GM19397 (cell line): ENCODE data around the gene SNTB2.

Experiments
- ATAC-seq: cut with Tn5 transposase; IDR thresholded peaks from one replicate; pipeline ENCODE4 v1.9.1; 2021; ENCODE audit warnings: mild to moderate bottlenecking, moderate library complexity; ENCODE audit not compliant: unreplicated experiment

Gene SNTB2

DNA sequence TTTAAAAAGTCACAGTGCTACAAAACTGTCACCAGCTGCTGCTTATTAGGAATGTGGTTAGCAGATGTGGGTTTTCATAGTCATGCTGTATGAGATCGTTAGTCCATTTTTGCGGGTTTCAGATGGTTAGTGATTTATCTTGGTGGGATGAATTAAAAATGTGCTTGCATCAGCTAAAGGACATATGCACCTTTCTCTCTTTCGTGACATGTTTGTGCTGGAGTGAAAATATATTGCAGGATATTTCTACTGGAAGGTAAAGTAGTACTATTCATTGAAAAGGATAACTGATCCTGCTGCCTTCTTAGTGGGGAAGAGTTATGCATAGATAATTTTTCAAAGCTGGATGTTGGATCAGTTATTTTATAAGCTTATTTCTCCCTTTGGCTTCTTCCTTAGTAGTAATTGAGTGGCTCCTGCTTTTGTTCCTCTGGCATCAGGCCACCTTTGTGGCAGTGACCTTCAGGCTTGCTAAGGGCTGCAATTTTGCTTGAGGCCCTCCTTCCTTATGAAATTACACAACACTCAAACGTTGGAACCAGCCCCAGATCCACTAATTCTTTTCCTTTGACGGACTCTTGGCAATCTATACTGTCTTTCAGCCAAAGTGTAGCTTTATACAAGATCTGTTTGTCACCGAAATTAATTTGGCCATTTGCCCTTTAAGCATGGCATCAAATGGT is 7.5 kb upstream of the SNTB2 start:
- no peak for ATAC-seq

DNA sequence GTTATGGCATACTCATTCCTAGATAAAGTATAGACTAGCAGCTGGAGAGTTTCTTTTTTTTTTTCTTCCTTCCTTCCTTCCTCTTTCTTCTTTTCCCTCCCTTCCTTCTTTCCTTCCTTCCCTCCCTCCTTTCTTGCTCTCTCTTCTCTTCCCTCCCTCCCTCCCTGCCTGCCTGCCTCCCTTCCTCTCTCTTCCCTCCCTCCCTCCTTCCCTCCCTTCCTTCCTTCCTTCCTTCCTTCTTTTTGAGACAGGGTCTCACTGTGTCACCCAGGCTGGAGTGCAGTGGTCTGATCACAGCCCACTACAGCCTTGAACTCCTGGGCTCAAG is 7.0 kb upstream of the SNTB2 start:
- ATAC-seq = no peak

DNA sequence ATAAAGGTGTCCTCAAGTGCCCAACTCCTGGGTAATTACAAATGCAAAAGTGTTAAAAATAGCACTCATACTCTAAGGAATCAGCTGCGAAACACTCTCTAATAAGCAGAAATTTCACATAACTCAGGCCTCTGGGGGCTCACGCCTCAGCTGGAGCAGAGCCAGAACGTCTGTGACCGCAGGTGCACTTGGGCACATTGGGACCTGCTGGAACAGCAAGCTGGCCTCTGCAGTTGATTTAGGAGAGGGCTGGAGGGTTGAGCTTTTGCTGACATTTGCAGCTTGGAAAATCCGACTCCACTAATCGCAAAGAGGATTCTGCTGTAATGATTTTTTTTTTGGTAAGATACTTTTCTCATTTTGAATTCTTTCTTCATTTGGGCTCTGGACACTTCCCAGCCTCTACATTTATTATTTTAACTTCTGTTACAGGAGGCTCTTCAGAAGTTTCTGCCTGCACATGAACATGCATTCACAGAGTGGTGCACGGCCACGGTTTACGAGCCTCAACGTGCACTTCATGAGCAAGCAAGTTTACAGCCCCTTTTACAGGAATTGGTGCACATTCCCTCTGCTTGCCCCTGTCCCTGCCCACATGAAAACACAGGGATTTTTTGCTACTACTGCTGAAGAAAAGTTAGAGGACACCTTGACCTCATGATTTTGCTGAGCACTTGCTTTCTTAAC is 4.1 kb upstream of the SNTB2 start:
- ATAC-seq = no peak

DNA sequence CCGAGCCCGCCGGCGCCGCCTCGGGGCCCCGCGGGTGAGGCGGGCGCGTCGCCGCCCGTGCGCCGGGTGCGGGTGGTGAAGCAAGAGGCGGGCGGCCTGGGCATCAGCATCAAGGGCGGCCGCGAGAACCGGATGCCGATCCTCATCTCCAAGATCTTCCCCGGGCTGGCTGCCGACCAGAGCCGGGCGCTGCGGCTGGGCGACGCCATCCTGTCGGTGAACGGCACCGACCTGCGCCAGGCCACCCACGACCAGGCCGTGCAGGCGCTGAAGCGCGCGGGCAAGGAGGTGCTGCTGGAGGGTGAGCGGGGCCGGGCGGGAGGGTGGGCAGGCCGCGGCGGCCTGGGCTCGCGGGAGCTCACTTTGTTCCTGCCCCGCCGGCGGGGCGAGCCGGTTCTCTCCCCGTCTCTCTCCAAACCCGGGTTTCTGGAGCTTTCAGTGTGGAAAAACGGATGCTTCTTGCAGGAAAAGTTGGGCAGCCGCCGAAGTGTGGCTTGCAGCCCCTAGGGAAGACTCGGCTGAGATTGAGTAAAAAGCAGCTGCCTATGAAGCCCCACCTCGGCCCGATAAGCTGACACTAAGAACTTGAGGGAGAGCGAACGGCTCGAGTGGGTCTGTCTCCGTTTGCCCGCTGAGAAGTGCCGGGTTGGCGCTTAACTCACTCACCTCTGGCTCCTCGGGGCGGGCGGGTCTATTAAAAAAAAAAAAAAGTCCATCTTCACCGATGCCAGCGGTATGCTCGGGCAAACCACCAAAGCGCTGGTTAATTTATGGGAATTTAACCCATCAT is 677 bp downstream of the SNTB2 start:
- peak; percentile 34 for ATAC-seq

DNA sequence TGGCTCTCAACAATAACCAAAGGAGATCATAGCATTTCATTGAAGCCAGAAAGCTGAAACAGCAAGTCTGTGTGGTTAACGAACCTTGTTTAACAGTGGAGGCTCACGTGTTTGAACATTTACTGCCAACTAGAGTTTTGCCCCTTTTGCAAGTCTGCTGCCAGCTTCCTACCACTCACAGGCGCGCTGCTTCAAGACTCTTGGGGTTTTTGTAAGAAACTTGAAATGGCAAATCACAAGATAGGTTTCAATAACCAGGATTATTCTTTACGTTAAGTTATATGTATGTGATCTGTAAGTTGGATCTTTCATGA is 1.2 kb downstream of the SNTB2 start:
- ATAC-seq = no peak

DNA sequence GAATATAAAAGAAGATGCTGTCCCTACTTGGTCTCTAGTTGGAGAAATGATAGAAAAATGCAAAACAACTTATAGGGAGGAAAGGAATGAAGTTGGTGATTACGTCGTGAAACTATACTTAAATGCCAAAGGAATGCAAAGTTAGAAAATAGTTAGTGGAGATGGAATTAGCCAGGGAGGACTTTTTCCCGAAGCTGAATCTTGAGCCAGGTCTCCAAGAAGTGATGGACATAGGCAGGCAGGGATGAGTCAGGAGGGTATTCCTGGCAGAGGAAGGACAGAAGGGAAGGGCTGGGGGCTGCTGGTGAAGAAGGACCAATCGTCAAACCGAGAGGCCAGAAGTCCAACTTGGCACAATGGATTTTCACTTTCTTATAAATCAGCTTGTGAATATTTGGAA is 1.8 kb downstream of the SNTB2 start:
- ATAC-seq = no peak

DNA sequence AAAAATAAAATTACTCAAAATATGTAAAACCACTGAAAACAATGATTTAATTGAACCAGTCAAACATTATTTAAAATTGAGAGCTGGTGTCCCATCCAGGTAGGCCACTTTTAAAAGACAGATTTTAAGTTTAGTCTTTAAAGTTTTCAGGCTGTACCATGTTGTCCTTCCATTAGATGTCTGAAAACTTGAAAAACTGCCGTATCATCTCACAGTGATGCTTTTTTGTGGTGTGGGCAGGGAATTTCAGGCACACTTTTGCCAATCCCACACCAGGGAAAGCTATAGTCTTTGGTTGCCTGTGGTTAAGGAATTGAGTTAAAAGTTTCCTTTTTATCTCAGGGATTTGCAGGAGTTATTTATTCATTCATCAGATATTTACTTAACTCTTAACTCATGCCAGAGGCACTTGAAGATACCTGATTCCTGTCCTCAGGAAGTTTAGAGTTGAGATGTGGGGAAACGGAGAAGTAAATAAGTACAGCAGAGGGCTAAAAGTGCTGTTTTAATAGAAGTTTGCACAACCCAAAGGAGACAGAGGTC is 3.2 kb downstream of the SNTB2 start:
- no peak for ATAC-seq

DNA sequence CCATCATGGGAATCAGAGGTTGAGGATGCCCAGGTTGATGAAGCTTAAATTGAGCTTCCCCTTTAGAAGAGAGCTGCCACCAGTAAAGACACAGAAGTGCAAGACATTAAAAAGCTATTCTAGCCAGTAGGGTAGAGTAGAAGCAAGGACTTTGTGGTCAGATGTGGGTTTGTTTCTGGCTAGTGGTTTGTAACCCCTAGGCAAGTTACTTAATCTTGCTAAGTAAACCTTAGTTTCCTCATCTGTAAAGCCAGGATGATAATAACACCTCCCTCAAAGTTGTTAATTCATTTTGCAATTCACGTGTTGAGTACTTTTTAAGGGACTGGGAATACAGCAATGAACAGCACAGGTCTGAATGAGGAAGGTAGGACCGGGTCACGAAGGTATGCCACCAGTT is 3.6 kb downstream of the SNTB2 start:
- ATAC-seq = no peak

DNA sequence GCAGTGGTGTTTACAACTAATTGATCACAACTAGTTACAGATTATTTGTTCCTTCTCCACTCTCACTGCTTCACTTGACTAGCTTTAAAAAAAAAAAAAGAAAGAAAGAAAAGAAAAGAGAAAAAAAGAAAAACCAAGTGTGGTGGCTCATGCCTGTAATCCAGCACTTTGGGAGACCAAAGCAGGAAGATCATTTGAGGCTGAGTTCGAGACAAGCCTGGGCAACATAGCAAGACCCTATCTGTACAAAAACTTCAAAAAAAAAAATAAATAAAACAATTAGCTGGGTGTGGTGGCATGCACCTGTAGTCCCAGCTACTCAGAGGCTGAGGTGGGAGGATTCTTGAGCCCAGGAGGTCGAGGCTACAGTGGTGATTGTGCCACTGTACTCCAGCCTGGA is 4.2 kb downstream of the SNTB2 start:
- no peak for ATAC-seq

DNA sequence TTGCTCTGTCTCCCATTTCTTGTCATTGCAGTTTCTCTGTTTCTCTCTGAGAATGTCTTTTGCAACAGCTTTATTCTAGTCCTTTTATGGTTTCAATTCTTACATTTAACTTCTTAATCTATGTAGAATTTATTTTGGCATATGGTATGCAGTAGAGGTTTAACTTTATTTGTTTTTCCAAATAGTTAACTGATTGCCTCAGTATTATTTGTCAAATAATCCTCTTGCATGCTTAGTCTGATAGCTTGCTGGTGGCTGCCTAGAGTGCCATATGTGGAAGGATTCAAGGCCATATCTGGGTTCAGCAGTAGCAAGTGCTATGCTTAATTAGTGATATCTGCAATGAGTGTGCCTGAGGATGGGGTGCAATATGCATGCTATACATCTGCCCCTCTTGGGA is 6.9 kb downstream of the SNTB2 start:
- no peak for ATAC-seq

DNA sequence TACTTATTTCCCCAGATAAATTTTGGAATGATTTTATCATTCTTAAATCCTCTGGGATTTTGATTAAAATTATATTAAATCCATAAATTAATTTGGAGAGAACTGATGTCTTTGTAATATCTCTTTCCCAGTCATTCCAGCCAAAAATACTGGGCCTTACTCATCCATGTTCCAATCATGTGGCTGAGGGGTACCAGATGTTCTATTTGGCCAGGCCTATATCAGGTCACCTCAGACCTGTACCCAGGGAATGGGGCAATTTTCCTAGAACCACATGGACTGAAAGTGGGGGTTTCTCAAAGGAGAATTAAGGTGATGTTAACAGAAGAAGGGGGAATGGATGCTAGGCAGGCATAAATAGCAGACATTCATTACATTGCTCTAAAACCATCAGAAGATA is 7.5 kb downstream of the SNTB2 start:
- no peak for ATAC-seq

DNA sequence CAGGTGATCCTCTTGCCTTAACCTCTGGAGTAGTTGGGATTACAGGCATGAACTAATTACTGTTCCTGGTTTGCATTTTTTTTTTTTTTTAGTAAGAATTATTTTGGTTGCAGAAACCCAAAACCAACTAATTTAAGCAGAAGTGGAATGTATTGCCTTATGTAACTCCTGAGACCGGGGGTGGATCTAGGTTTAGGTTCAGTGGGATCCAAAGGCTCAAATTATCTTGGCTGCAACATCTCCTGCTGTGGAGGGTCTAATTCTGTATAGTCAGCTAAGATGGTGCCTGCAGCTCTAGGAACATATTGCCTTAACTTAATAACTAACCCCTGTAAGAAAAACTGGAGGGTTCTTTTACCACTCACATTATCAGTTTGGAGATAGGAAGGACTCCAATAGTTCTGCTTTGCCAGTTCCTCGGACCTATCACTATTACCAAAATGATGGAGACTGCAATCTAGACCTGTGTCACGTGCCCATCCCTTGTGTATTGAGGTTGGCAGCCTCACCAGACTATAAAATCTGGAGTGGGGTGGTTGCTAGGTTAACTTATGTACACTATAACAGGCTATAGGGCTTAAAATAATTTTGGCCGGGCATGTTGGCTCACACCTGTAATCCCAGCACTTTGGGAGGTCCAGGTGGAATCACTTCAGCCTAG is 8.5 kb downstream of the SNTB2 start:
- ATAC-seq = no peak

DNA sequence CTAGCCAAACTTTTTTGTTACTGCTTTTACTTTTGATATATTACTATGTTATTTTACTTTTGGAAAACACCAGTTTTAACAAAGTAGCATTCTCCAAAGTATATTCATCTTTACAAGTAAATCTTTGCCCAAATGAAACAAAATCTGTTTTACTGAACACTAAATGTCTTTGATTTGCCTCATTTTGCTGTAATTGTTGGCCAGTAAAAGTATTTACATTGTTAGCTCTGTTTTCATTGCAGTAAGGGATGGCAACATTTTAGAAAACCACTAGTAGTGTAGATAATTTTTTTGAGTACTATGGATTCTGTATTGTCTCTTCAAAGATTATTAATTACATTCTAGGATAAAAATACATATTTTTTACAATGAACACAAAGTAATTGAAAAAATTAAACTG is 10.6 kb downstream of the SNTB2 start:
- ATAC-seq = no peak

DNA sequence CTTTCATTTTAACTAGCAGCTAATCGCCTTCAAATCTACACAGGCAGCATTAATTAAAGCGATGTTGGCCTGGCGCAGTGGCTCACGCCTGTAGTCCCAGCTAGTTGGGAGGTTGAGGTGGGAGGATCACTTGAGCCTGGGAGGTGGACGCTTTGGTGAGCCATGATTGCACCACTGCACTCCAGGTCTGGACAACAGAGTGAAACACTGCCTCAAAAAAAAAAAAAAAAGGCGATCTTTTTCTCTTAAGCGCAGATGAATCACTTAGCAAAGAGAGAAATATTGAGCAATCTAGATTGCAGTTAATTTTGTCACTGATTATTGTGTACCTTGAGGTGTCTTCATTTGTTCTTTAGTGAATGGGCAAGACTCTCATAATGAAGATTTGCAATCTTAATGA is 12.4 kb downstream of the SNTB2 start:
- ATAC-seq = no peak

DNA sequence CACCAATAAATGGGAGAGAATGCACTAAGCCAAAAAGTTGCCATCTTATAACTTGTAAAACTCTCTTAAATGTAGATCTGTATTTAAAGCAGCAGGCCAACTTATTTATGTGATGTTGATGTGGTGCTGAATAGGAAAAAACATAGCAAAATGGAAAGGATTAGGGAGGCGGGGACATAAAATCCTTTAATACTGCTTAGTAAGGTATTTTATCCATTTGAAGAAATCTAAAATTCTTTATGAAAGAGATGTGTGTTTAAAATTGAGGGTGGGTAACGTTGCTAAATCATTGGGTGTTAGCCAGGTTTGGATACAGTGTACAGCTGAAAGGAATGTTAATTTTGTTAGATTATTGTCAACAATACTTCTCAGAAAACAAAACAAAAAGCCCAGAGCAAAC is 14.3 kb downstream of the SNTB2 start:
- no peak for ATAC-seq

DNA sequence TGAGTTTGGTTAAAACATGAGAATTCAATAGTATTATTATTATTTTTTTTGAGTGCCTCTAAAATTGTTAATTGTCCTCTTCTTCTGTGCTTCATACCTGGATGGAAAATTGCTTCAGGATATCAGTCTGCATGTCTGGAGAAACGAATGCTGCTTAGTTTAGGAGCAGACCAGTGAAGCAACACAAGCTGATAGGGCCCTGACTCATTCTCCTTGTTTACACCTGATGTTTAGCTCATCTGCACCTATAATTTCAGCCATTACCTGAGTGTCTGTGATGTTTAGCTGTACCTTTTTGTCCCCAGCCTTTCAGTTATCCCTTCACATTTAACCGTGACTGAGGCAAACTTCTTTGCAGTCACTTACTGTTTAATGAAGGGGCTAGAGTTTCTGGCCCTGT is 14.8 kb downstream of the SNTB2 start:
- ATAC-seq = no peak

DNA sequence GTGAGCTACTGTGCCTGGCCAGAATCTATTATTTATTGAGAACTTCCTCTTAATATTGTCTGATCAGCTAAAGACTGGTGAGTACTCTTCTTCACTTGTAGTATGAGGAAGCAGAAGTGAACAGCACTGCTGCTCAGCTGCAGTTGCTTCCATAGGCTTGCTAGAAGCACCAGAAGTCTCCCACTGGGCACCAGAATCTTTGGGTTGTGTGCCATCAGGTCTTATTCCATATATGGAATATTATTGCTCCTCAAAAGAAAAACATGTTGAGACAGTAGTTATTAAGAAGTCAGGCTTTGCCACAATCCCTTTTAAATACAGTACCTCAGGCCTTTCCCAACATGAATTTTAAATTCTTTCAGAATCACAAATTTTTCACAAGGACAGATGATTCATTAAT is 17.2 kb downstream of the SNTB2 start:
- ATAC-seq = no peak

DNA sequence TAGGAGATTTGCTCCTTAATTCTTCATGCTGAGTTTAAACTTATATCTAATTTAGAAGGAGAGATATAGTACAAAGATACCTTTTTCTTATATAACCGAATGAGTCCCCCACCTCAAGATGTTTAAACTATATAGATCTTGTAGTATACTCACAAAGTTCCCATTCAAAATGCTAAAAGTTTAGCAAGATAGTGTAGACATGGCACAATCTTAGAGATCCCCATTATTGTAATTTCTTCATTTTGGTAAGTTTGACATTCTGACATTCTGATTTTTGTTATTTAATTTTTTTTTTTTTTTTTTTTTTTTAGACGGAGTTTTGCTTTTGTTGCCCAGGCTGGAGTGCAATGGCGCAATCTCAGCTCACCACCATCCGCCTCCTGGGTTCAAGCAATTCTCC is 22.8 kb downstream of the SNTB2 start:
- ATAC-seq = no peak

DNA sequence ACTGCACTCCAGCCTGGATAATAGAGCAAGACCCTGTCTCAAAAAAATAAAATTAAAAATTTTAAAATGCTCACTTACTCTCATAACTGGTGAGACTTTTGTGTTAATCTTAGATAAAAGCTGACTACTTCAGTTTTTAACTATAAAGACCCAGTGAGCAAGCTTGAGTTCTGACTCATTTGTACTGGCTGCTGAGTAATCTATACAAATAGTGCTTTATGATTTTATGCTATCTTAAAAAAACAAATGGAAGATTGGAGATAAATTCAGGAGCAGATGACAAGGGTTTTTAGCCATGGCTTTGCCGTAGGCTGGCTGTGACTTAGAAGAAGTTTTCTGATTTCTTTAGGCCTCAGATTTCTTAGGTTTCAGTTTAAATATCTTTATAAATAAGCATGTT is 30.5 kb downstream of the SNTB2 start:
- ATAC-seq = no peak

DNA sequence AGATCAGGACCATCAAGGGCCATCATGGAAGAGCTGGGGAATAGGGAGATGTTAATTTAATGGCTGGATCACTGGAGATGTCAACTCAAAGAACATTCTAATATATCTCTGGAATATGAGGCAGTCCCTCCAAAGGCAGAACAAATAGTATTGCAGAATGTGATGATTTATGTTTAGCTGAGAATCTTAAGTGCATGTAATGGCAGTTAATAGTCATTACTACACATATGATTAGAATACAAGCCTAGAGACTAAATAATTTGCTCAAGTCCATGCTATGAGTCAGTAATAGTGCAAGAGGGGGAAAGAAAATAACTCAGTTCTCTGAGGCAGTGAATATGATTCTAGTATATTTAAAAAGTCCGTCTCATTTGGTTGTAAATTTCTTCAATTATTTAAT is 32.3 kb downstream of the SNTB2 start:
- ATAC-seq = no peak

DNA sequence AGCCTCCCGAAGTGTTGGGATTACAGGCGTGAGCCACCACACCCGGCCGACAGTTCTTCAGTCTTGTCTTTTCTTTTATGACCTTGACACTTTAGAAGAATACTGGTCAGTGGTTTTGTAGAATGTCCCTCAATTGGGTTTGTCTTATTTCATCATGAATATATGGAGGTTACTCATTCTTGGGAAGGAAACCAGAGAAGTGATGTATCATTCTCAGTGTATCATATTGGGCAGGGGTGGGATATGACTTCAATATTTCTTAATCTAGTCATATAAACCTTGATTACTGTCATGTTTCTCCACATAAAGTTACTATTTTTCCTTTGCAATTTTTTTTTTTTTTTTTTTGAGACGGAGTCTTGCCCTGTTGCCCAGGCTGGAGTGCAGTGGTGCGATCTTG is 36.9 kb downstream of the SNTB2 start:
- ATAC-seq = no peak

DNA sequence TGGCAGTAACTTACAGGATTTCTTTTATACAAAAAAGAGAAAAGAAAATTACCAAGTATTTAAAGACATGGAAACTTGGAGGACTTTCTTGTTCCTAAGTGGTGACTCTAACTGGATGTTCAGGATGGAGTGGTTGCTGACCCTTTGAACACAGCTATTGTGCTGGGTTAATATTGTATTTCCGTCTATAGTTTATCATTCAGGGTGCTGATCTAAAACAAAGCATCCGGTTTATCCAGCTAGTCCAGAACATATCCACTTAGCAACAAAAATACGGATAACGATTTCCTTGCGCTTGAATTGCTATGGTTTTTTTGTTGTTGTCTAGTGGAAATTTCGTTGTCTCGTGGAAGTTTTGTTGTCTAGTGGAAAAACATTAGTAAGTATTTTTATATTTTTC is 38.2 kb downstream of the SNTB2 start:
- ATAC-seq = no peak
